AG04450 (cell line): ENCODE results near the gene WDPCP. TPM values are rescaled to one million over a fixed set of nuclear protein-coding genes. Genes with fewer than 3 reads are reported as not detected.
"Not testable (repeated sequence)": the region's sequence is repeated elsewhere in the genome, so short reads cannot be mapped to it uniquely, and the experiment has no call there.

Experiments used
- CTCF ChIA-PET: fragments of 300-600, 350-600 bp; formaldehyde crosslinking; extraction: SDS; loops from one replicate; lab custom pipeline; 2022; ENCODE audit warnings: antibody characterized with exemption, inconsistent platforms; lab: Charles Lee
- POLR2A ChIA-PET: fragments of 350-600 bp; formaldehyde crosslinking; extraction: SDS; loops from one replicate; lab custom pipeline; 2021; ENCODE audit warnings: antibody characterized with exemption, inconsistent platforms; lab: Yijun Ruan, JAX
- DNase-seq: peaks from one replicate; pipeline ENCODE4 v3.0.0-alpha.2; 2011; ENCODE audit warnings: low read depth, low spot score
- H3K27ac ChIP-seq: one replicate; pipeline ENCODE4 v1.5.1; 2012; ENCODE audit warnings: low read depth, low read length, control low read depth
- H3K27me3 ChIP-seq: one replicate; pipeline ENCODE4 v1.6.0; 2012; ENCODE audit warnings: low read length; ENCODE audit not compliant: control insufficient read depth, insufficient read depth
- H3K4me3 ChIP-seq: 2 replicates; pipeline ENCODE4 v1.5.1; 2011; ENCODE audit warnings: mild to moderate bottlenecking, low read depth, low read length, control low read depth
- H3K9me3 ChIP-seq: 2 replicates; pipeline ENCODE4 v1.5.1; 2012; ENCODE audit warnings: low read length; ENCODE audit not compliant: control insufficient read depth, insufficient read depth
- polyA plus RNA-seq: library from polyadenylated mRNA; depleted of rRNA; stranded (reverse); fragments of >200 nt; gene quantifications from 2 replicates; pipeline ENCODE4 v1.2.3, GENCODE V29; 2011
- TF ChIP-seq, protein P1 (sequence below): IDR thresholded peaks from 2 replicates; pipeline ENCODE4 v1.5.1; 2011; ENCODE audit warnings: low read depth, low read length, control low read depth, inconsistent platforms

Gene WDPCP
- polyA plus RNA-seq, 1 experiment, result 4.7 TPM

GRCh38 chr2:63186331-63186730 is 401.9 kb downstream of the WDPCP start:
- no peak for DNase-seq
- TF ChIP-seq, protein P1, sequence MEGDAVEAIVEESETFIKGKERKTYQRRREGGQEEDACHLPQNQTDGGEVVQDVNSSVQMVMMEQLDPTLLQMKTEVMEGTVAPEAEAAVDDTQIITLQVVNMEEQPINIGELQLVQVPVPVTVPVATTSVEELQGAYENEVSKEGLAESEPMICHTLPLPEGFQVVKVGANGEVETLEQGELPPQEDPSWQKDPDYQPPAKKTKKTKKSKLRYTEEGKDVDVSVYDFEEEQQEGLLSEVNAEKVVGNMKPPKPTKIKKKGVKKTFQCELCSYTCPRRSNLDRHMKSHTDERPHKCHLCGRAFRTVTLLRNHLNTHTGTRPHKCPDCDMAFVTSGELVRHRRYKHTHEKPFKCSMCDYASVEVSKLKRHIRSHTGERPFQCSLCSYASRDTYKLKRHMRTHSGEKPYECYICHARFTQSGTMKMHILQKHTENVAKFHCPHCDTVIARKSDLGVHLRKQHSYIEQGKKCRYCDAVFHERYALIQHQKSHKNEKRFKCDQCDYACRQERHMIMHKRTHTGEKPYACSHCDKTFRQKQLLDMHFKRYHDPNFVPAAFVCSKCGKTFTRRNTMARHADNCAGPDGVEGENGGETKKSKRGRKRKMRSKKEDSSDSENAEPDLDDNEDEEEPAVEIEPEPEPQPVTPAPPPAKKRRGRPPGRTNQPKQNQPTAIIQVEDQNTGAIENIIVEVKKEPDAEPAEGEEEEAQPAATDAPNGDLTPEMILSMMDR, result no peak
- H3K4me3 ChIP-seq, result no peak overlapping the region
- H3K9me3 ChIP-seq, result no peaks in the 10 kb centered on the region
- no peak overlapping the region for H3K27ac ChIP-seq
- ChIA-PET POLR2A (no interaction called here), CTCF (no interaction called here)
- no peaks in the 10 kb centered on the region for H3K27me3 ChIP-seq

- Histone ChIP-seq H3K4me3 (no peak overlapping the region), H3K27ac (no peak overlapping the region), H3K27me3 (no peaks in the 10 kb centered on the region), H3K9me3 (no peaks in the 10 kb centered on the region)
- TF ChIP-seq, protein P1, result no peak
- DNase-seq, result no peak
- POLR2A ChIA-PET, result no interaction called here
- CTCF ChIA-PET, result interaction anchor here (1.3 to 1.8 kb wide), 2 partner anchors 10 to 26 kb away, joined by 4 to 10 read pairs; no protein-coding TSS in a partner anchor
Measured at GRCh38 chr2:63163161-63163820, 425.0 kb downstream of the WDPCP start.

GRCh38 chr2:63159262-63159661 is 429.0 kb downstream of the WDPCP start:
- no peaks in the 10 kb centered on the region for H3K9me3 ChIP-seq
- TF ChIP-seq, protein P1, result no peak
- DNase-seq, result no peak
- no peak overlapping the region for H3K27ac ChIP-seq
- ChIA-PET POLR2A (no interaction called here), CTCF (no interaction called here)
- no peaks in the 10 kb centered on the region for H3K27me3 ChIP-seq
- H3K4me3 ChIP-seq, result no peak overlapping the region

DNA sequence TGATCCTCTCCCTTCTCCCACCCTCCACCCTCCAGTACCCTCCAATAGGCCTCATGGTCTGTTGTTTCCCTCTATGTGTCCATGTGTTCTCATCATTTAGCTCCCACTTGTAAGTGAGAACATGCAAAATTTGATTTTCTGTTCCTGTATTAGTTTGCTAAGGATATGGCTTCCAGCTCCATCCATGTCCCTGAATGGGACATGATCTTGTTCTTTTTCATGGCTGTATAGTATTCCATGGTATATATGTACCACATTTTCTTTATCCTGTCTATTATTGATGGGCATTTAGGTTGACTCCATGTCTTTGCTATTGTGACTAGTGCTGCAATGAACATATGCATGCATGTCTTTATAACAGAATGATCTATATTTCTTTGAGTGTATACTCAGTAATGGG is 451.6 kb downstream of the WDPCP start:
- POLR2A ChIA-PET, H3K9me3 ChIP-seq, H3K4me3 ChIP-seq, H3K27ac ChIP-seq, H3K27me3 ChIP-seq, CTCF ChIA-PET, DNase-seq: not testable (repeated sequence)

GRCh38 chr2:63132020-63132419 is 456.3 kb downstream of the WDPCP start:
- ChIA-PET CTCF (no interaction called here), POLR2A (no interaction called here)
- Histone ChIP-seq H3K4me3 (no peak overlapping the region), H3K27me3 (no peaks in the 10 kb centered on the region), H3K9me3 (no peaks in the 10 kb centered on the region), H3K27ac (no peak overlapping the region)
- TF ChIP-seq, protein P1, result no peak
- no peak for DNase-seq
